GM23338 (cell line): ENCODE measurements around the gene FHL2. TPM values are rescaled to one million over a fixed set of nuclear protein-coding genes. Genes with fewer than 3 reads are reported as not detected.

Experiments
- ATAC-seq: fragments of 200-7000 bp; cut with Tn5 transposase; 3 replicates; pipeline ENCODE4 v1.9.1; 2020
- DNase-seq: peaks from one replicate; pipeline ENCODE4 v3.0.0-alpha.2; 2015; ENCODE audit warnings: low spot score
- H2AFZ ChIP-seq: fragments of 200-600 bp; sonication (generic); 2 replicates; pipeline ENCODE4 v1.8.0; 2016; ENCODE audit warnings: antibody characterized with exemption, mild to moderate bottlenecking, moderate library complexity
- H3F3A ChIP-seq: fragments of 200-600 bp; sonication (generic); replicated peaks from 2 replicates; pipeline ENCODE4 v1.8.0; 2017; ENCODE audit warnings: antibody characterized with exemption, mixed run types, low read depth
- H3K27ac ChIP-seq: fragments of 200-600 bp; sonication (generic); 2 replicates; pipeline ENCODE4 v1.6.1; 2016; ENCODE audit warnings: low read depth
- H3K27me3 ChIP-seq: fragments of 200-600 bp; sonication (generic); 2 replicates; pipeline ENCODE4 v1.8.0; 2016; ENCODE audit warnings: mild to moderate bottlenecking, mixed run types, moderate library complexity; ENCODE audit not compliant: insufficient read depth
- H3K36me3 ChIP-seq: fragments of 200-600 bp; sonication (generic); 2 replicates; pipeline ENCODE4 v1.8.0; 2016; ENCODE audit warnings: mild to moderate bottlenecking; ENCODE audit not compliant: insufficient read depth
- H3K4me1 ChIP-seq: fragments of 200-600 bp; sonication (generic); 2 replicates; pipeline ENCODE4 v1.8.0; 2016; ENCODE audit warnings: mild to moderate bottlenecking, moderate library complexity; ENCODE audit not compliant: insufficient read depth
- H3K4me2 ChIP-seq: fragments of 200-600 bp; sonication (generic); 2 replicates; pipeline ENCODE4 v1.7.1; 2017; ENCODE audit warnings: mixed run types
- H3K4me3 ChIP-seq: fragments of 200-600 bp; sonication (generic); 2 replicates; pipeline ENCODE4 v1.6.1; 2016; ENCODE audit warnings: mixed run types
- H3K79me2 ChIP-seq: fragments of 200-600 bp; sonication (generic); replicated peaks from 2 replicates; pipeline ENCODE4 v1.8.0; 2017; ENCODE audit warnings: mild to moderate bottlenecking; ENCODE audit not compliant: insufficient read depth
- H3K9me2 ChIP-seq: fragments of 200-600 bp; sonication (generic); 2 replicates; pipeline ENCODE4 v1.8.0; 2017; ENCODE audit not compliant: insufficient read depth
- H4K20me1 ChIP-seq: fragments of 200-600 bp; sonication (generic); replicated peaks from 2 replicates; pipeline ENCODE4 v1.8.0; 2017; ENCODE audit warnings: mild to moderate bottlenecking; ENCODE audit not compliant: insufficient read depth
- H3K27ac Mint-ChIP-seq: 2 replicates; pipeline ENCODE4 v1.8.0; 2020; ENCODE audit warnings: inconsistent platforms, mild to moderate bottlenecking, moderate library complexity, mixed read lengths
- H3K27me3 Mint-ChIP-seq: 3 replicates; pipeline ENCODE4 v1.8.0; 2022; ENCODE audit warnings: low read depth, mild to moderate bottlenecking, moderate library complexity, mixed read lengths, inconsistent platforms; ENCODE audit not compliant: insufficient read depth, poor library complexity
- H3K36me3 Mint-ChIP-seq: 3 replicates; pipeline ENCODE4 v1.8.0; 2021; ENCODE audit warnings: low read depth, mild to moderate bottlenecking, inconsistent platforms, moderate library complexity, mixed read lengths
- H3K4me1 Mint-ChIP-seq: 3 replicates; pipeline ENCODE4 v1.8.0; 2020; ENCODE audit warnings: mild to moderate bottlenecking, inconsistent platforms, mixed read lengths
- H3K4me3 Mint-ChIP-seq: 3 replicates; pipeline ENCODE4 v1.8.0; 2021; ENCODE audit warnings: moderate library complexity, mild to moderate bottlenecking, inconsistent platforms, mixed read lengths
- H3K9me3 Mint-ChIP-seq: 3 replicates; pipeline ENCODE4 v1.8.0; 2020; ENCODE audit warnings: moderate library complexity, mild to moderate bottlenecking, inconsistent platforms, mixed read lengths
- CREB1 ChIP-seq: fragments of 250-450 bp; sonication (Bioruptor Pico); IDR thresholded peaks from 2 replicates; pipeline ENCODE4 v1.5.0; 2020; ENCODE audit warnings: low read depth, mild to moderate bottlenecking, moderate library complexity
- CTCF ChIP-seq, 2 experiments: fragments of 200-600 bp in 1 of 2; sonication (generic) in 1 of 2; conservative IDR thresholded peaks; 2 replicates each; pipeline versions ENCODE4 v1.5.1 to v1.6.1; 2016 to 2017; ENCODE audit warnings: antibody characterized with exemption in 2 of 2, low read depth in 2 of 2, mild to moderate bottlenecking in 2 of 2, moderate library complexity in 1 of 2
- EZH2 ChIP-seq: fragments of 200-600 bp; sonication (generic); IDR thresholded peaks from one replicate; pipeline ENCODE4 v1.8.0; 2017; ENCODE audit warnings: antibody characterized with exemption, mild to moderate bottlenecking, low read depth; ENCODE audit not compliant: unreplicated experiment
- EZH2phosphoT487 ChIP-seq: fragments of 200-600 bp; sonication (generic); IDR thresholded peaks from one replicate; pipeline ENCODE4 v1.8.1; 2018; ENCODE audit warnings: antibody characterized with exemption; ENCODE audit not compliant: unreplicated experiment
- JUNB ChIP-seq: IDR thresholded peaks from one replicate; pipeline ENCODE4 v1.6.1; 2016; ENCODE audit warnings: antibody characterized with exemption; ENCODE audit not compliant: unreplicated experiment
- NANOG ChIP-seq: IDR thresholded peaks from 2 replicates; pipeline ENCODE4 v1.6.1; 2016; ENCODE audit warnings: antibody characterized with exemption, borderline replicate concordance
- POLR2AphosphoS5 ChIP-seq: IDR thresholded peaks from 2 replicates; pipeline ENCODE4 v1.6.1; 2016; ENCODE audit warnings: antibody characterized with exemption, low read depth
- REST ChIP-seq: IDR thresholded peaks from one replicate; pipeline ENCODE4 v1.6.1; 2018; ENCODE audit warnings: antibody characterized with exemption; ENCODE audit not compliant: unreplicated experiment
- STAT1 ChIP-seq: IDR thresholded peaks from one replicate; pipeline ENCODE4 v1.6.1; 2016; ENCODE audit warnings: antibody characterized with exemption; ENCODE audit not compliant: unreplicated experiment
- ZNF114 ChIP-seq: fragments of 250-450 bp; sonication (Bioruptor Pico); IDR thresholded peaks from 2 replicates; pipeline ENCODE4 v1.5.0; 2020; ENCODE audit warnings: mild to moderate bottlenecking, moderate library complexity
- ZNF331 ChIP-seq: fragments of 250-450 bp; sonication (Bioruptor Pico); IDR thresholded peaks from 2 replicates; pipeline ENCODE4 v1.5.0; 2020; ENCODE audit warnings: low read depth, mild to moderate bottlenecking, moderate library complexity
- ZNF462 ChIP-seq: fragments of 250-450 bp; sonication (Bioruptor Pico); IDR thresholded peaks from 2 replicates; pipeline ENCODE4 v1.5.0; 2020; ENCODE audit warnings: mild to moderate bottlenecking, moderate library complexity
- polyA plus RNA-seq: library from polyadenylated mRNA; unstranded; fragments of >200 nt; fragmentation: Nextera tagmentation; extraction: Ambion mirVana; gene quantifications from 2 replicates; pipeline ENCODE4 v1.2.1, GENCODE V29; 2016
- total RNA-seq: library from RNA; depleted of rRNA; stranded (reverse); fragments of >200 nt; shearing (Covaris generic); gene quantifications from 2 replicates; pipeline ENCODE4 v1.2.3, GENCODE V29; 2014
- TF ChIP-seq, protein P1 (sequence below): IDR thresholded peaks from 2 replicates; pipeline ENCODE4 v1.6.1; 2016; ENCODE audit warnings: antibody characterized with exemption

Gene FHL2
- total and polyA plus RNA-seq, 2 experiments from 2014 or later, result 29.0 to 30.9 TPM

DNA sequence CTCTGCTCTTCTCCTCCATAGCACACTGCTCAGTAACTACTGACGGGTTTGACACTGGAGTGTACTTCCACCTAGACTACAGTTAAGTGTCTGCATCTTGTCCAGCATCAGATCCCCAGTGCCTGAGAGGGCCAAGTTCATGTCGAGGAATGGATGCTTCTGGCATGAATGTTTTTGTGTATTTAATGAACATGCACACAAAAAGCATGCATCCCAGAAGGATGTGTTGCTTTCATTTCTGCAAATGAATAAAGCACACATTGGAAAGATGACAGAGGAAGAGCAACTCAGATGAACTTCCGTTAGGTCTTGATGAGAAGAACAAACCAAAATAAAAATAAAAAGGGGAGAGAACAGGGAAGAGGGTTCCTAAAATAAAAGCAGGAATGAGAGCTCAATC is 33.6 kb downstream of the FHL2 start:
- Histone ChIP-seq H3K4me3 (no peak overlapping the region), H2AFZ (no peak overlapping the region), H3K79me2 (no peaks in the 10 kb centered on the region), H4K20me1 (no peaks in the 10 kb centered on the region; the same call in 1 of the 2 replicates), H3K27ac (no peak overlapping the region), H3K27me3 (no peaks in the 10 kb centered on the region), H3K36me3 (no peaks in the 10 kb centered on the region; the same call in 1 of the 2 replicates), H3K4me2 (no peak overlapping the region), H3F3A (no peaks in the 10 kb centered on the region), H3K4me1 (no peaks in the 10 kb centered on the region), H3K9me2 (no peaks in the 10 kb centered on the region)
- ATAC-seq, result no peak
- no peak for DNase-seq
- Mint-ChIP-seq H3K9me3 (no peaks in the 10 kb centered on the region), H3K4me3 (no peak overlapping the region), H3K27me3 (peaks cover 8% of the 10 kb centered on the region), H3K4me1 (0 out of 3 replicates have a peak, but pooled peaks cover 2% of the 10 kb centered on the region), H3K27ac (no peak overlapping the region), H3K36me3 (peaks cover 49% of the 10 kb centered on the region)
- TF ChIP-seq NANOG, result no peak
- TF ChIP-seq ZNF462, result no peak
- TF ChIP-seq ZNF114, result no peak
- no peak for TF ChIP-seq CTCF (conservative IDR thresholded peaks at IDR 0.05; ENCODE audit: low read depth in 2 of 2)
- TF ChIP-seq REST, result no peak
- TF ChIP-seq POLR2AphosphoS5, result no peak
- no peak for TF ChIP-seq EZH2phosphoT487
- no peak for TF ChIP-seq CREB1
- TF ChIP-seq, protein P1, sequence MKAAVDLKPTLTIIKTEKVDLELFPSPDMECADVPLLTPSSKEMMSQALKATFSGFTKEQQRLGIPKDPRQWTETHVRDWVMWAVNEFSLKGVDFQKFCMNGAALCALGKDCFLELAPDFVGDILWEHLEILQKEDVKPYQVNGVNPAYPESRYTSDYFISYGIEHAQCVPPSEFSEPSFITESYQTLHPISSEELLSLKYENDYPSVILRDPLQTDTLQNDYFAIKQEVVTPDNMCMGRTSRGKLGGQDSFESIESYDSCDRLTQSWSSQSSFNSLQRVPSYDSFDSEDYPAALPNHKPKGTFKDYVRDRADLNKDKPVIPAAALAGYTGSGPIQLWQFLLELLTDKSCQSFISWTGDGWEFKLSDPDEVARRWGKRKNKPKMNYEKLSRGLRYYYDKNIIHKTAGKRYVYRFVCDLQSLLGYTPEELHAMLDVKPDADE, result no peak
- no peak for TF ChIP-seq ZNF331 (CRISPR knock-in tag)
- no peak for TF ChIP-seq STAT1
- TF ChIP-seq JUNB, result no peak
- TF ChIP-seq EZH2, result no peak
